HG03571 (cell line): ENCODE results near the gene CROCC.
"Not testable (repeated sequence)": the region's sequence is repeated elsewhere in the genome, so short reads cannot be mapped to it uniquely, and the experiment has no call there.

Experiments used
- ATAC-seq: cut with Tn5 transposase; IDR thresholded peaks from one replicate; pipeline ENCODE4 v1.9.1; 2021; ENCODE audit not compliant: unreplicated experiment

The CROCC gene

GRCh38 chr1:16895598-16896315, 26.0 kb upstream of the CROCC start, which contains the start of gene RNU1-2:
Gene RNU1-2 (plus strand): TSS chr1:16895980.
- peak; percentile 99 for ATAC-seq

GRCh38 chr1:16896316-16897055, 25.2 kb upstream of the CROCC start:
- ATAC-seq, result not testable (repeated sequence)

GRCh38 chr1:16897653-16898052, 24.1 kb upstream of the CROCC start:
- not testable (repeated sequence) for ATAC-seq

GRCh38 chr1:16898298-16898697, 23.4 kb upstream of the CROCC start:
- ATAC-seq, result not testable (repeated sequence)

GRCh38 chr1:16899020-16899419, 22.7 kb upstream of the CROCC start:
- ATAC-seq, result not testable (repeated sequence)

- no peak for ATAC-seq
Observed at GRCh38 chr1:16900751-16901150, 21.0 kb upstream of the CROCC start.

GRCh38 chr1:16901371-16901770, 20.4 kb upstream of the CROCC start:
- not testable (repeated sequence) for ATAC-seq

GRCh38 chr1:16903054-16903453, 18.7 kb upstream of the CROCC start:
- ATAC-seq, result no peak

- ATAC-seq, result no peak
Observed at GRCh38 chr1:16903458-16903796, 18.3 kb upstream of the CROCC start.

- ATAC-seq, result peak; percentile 88
Observed at GRCh38 chr1:16904560-16905109, 17.1 kb upstream of the CROCC start.

GRCh38 chr1:16905110-16905867, 16.4 kb upstream of the CROCC start:
- peak; percentile 72 for ATAC-seq

- no peak for ATAC-seq
Observed at GRCh38 chr1:16905868-16906702, 15.6 kb upstream of the CROCC start.

GRCh38 chr1:16906873-16907272, 14.9 kb upstream of the CROCC start:
- no peak for ATAC-seq

- no peak for ATAC-seq
Observed at GRCh38 chr1:16907870-16908758, 13.6 kb upstream of the CROCC start.

GRCh38 chr1:16911851-16912721, 9.6 kb upstream of the CROCC start:
- ATAC-seq, result not testable (repeated sequence)

- not testable (repeated sequence) for ATAC-seq
Observed at GRCh38 chr1:16912742-16913141, 9.0 kb upstream of the CROCC start.

GRCh38 chr1:16913181-16913832, 8.4 kb upstream of the CROCC start:
- ATAC-seq, result no peak
